OCI-LY7 (cell line): Measurements from ENCODE around the gene CCNF. TPM values are rescaled to one million over a fixed set of nuclear protein-coding genes. Genes with fewer than 3 reads are reported as not detected.

ENCODE experiments used
- BruUV-seq: library from RNA; stranded (reverse); fragments of 400-500 nt; replicated peaks from 2 replicates; lab custom pipeline; 2021; lab: Mats Ljungman, UMichigan
- CTCF ChIA-PET: fragments of 300-600 bp; sonication (Branson Sonifier 250); formaldehyde crosslinking; loops from one replicate; lab custom pipeline; 2022; ENCODE audit warnings: antibody characterized with exemption; ENCODE audit not compliant: unreplicated experiment; lab: Charles Lee
- POLR2A ChIA-PET: fragments of 300-600 bp; sonication (Branson Sonifier 250); formaldehyde crosslinking; loops from one replicate; lab custom pipeline; 2022; ENCODE audit warnings: antibody characterized with exemption; lab: Charles Lee
- DNase-seq: peaks from one replicate; pipeline ENCODE4 v3.0.0-alpha.2; 2015; ENCODE audit warnings: low spot score
- H2AFZ ChIP-seq: fragments of 200-600 bp; sonication (generic), shearing (Covaris generic); 2 replicates; pipeline ENCODE4 v1.6.1; 2014; ENCODE audit warnings: mild to moderate bottlenecking, antibody characterized with exemption, low read length, moderate library complexity
- H3K27ac ChIP-seq: fragments of 200-600 bp; sonication (generic); 2 replicates; pipeline ENCODE4 v1.5.1; 2014; ENCODE audit warnings: mixed run types, low read depth, mild to moderate bottlenecking, moderate library complexity, low read length, inconsistent platforms; ENCODE audit not compliant: poor library complexity, severe bottlenecking
- H3K36me3 ChIP-seq: fragments of 200-600 bp; sonication (generic); 2 replicates; pipeline ENCODE4 v1.6.1; 2014; ENCODE audit warnings: mild to moderate bottlenecking, antibody characterized with exemption, low read length, moderate library complexity, mixed read lengths; ENCODE audit not compliant: insufficient read depth
- H3K4me1 ChIP-seq: fragments of 200-600 bp; sonication (generic); 2 replicates; pipeline ENCODE4 v1.5.1; 2014; ENCODE audit warnings: mild to moderate bottlenecking, low read length; ENCODE audit not compliant: insufficient read depth, poor library complexity, severe bottlenecking
- H3K4me2 ChIP-seq: fragments of 200-600 bp; sonication (generic); 2 replicates; pipeline ENCODE4 v1.6.1; 2014; ENCODE audit warnings: mild to moderate bottlenecking, low read length
- H3K4me3 ChIP-seq: fragments of 200-600 bp; sonication (generic); 2 replicates; pipeline ENCODE4 v1.5.1; 2014; ENCODE audit warnings: mild to moderate bottlenecking, low read depth, low read length; ENCODE audit not compliant: poor library complexity, severe bottlenecking
- H3K79me2 ChIP-seq: fragments of 200-600 bp; sonication (generic); 2 replicates; pipeline ENCODE4 v1.6.1; 2016; ENCODE audit warnings: low read depth, mild to moderate bottlenecking, low read length, moderate library complexity, mixed read lengths; ENCODE audit not compliant: insufficient read depth
- H3K9me2 ChIP-seq: fragments of 200-600 bp; sonication (generic); 2 replicates; pipeline ENCODE4 v1.6.1; 2016; ENCODE audit warnings: mild to moderate bottlenecking, low read length, mixed read lengths; ENCODE audit not compliant: insufficient read depth
- H3K9me3 ChIP-seq: fragments of 200-600 bp; sonication (generic); 2 replicates; pipeline ENCODE4 v1.6.1; 2014; ENCODE audit warnings: mild to moderate bottlenecking, mixed run types, low read length, mixed read lengths
- H4K20me1 ChIP-seq: fragments of 200-600 bp; sonication (generic); 2 replicates; pipeline ENCODE4 v1.6.1; 2014; ENCODE audit warnings: mild to moderate bottlenecking, antibody characterized with exemption, low read length, moderate library complexity, mixed read lengths; ENCODE audit not compliant: insufficient read depth
- CTCF ChIP-seq: fragments of 200-600 bp; sonication (generic); conservative IDR thresholded peaks from 2 replicates; pipeline ENCODE4 v1.5.1; 2014; ENCODE audit warnings: mild to moderate bottlenecking, antibody characterized with exemption, low read length, moderate library complexity, mixed read lengths
- EZH2phosphoT487 ChIP-seq: fragments of 200-600 bp; sonication (generic); IDR thresholded peaks from 2 replicates; pipeline ENCODE4 v1.6.1; 2018; ENCODE audit warnings: low read depth, borderline replicate concordance, mild to moderate bottlenecking, mixed run types, antibody characterized with exemption, low read length, moderate library complexity, mixed read lengths
- intact Hi-C: fragments of 100-400 bp; cut with micrococcal nuclease; formaldehyde crosslinking; loops from one replicate; pipeline ENCODE4 v1.10.0; 2022; ENCODE audit not compliant: unreplicated experiment
- microRNA-seq: library from miRNA; unstranded; fragments of <30 nt; microRNA quantifications from one replicate; pipeline ENCODE4 v1.2.0, GENCODE V29; 2022; ENCODE audit warnings: borderline replicate concordance
- small RNA-seq: library from RNA; depleted of rRNA; stranded (forward); fragments of <200 nt; gene quantifications from one replicate; pipeline ENCODE3, GENCODE V24; 2014
- total RNA-seq, 2 experiments: library from RNA; depleted of rRNA in 1 of 2; stranded (reverse); fragments of >200 nt in 1 of 2; shearing (Covaris generic) in 1 of 2; gene quantifications; 2 replicates each; pipeline ENCODE4 v1.2.3, GENCODE V29; 2014 to 2022

Gene CCNF
- total RNA-seq, 2 experiments from 2014 or later, result 82.1 to 83.3 TPM

DNA sequence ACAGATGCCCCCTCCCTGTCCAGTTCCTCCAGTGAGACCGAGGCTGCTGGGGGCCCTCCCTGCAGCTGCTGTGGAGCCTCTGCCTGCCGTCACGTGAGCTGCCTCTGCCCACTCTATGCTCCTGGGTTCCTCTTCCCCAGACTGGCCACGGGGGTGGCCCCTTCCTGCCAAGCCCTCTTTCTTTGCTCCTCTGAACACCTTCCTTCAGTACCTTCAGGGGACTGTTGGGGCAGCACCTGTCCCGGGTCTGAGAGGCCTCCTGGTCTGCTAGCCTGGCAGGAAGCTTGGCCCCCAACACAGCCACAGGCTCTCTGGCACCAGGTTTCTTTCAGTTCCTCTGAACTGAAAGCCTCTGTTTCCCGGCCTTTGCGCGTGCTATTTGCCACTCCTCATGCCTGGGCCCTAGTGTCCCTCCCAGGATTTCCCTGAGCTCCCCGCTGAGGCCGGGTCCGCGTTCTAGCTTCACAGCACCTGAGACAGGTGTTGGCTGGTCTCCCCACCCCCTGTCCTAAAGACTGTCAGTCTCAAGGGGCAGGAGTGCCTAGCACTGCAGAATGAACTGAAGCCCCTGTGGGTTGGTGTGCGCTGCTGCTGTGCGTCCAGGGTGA, 77.9 kb downstream of the CCNF start:
- Histone ChIP-seq H3K27ac (peak overlapping the region; percentile 50), H4K20me1 (no peaks in the 10 kb centered on the region), H2AFZ (no peak overlapping the region), H3K4me1 (peaks cover 32% of the 10 kb centered on the region), H3K4me2 (peak overlapping the region; percentile 43), H3K4me3 (no peak overlapping the region), H3K36me3 (peaks cover 9% of the 10 kb centered on the region; the same call in 1 of the 2 replicates), H3K9me2 (no peaks in the 10 kb centered on the region), H3K79me2 (no peaks in the 10 kb centered on the region), H3K9me3 (no peaks in the 10 kb centered on the region)
- POLR2A ChIA-PET, result no interaction called here
- TF ChIP-seq CTCF (0 out of 2 replicates have a peak, but pooled peaks have one; percentile 44), EZH2phosphoT487 (no peak)
- peak; percentile 81 for DNase-seq
- BruUV-seq, result no TSS peak
- CTCF ChIA-PET, result no interaction called here
- intact Hi-C loops, result no loop called here

DNA sequence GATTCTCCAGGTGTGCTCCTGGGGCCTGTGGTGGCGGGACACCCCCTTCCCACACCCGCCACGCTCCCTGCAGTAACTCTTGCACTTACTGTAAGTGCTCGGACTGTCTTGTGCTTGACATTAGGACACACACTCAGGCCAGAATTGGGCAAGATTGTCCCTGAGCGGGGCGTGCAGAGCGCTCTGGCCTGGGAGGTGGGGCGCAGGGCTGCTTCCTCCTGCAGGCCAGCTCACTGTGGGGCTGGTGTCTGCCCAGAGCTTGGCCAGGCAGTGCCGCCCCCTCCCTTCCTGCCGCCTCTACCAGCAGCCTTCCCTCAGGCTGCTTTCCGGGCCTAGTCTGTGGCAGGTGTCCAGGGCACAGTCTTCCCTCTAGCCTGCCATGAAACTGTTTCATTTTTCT, 78.4 kb downstream of the CCNF start:
- Histone ChIP-seq H3K36me3 (peaks cover 5% of the 10 kb centered on the region; the same call in 1 of the 2 replicates), H3K4me3 (no peak overlapping the region), H4K20me1 (no peaks in the 10 kb centered on the region), H3K27ac (peak overlapping the region; percentile 50), H3K9me2 (no peaks in the 10 kb centered on the region), H3K4me2 (peak overlapping the region; percentile 43; the same call in 1 of the 2 replicates), H3K79me2 (no peaks in the 10 kb centered on the region), H2AFZ (no peak overlapping the region), H3K9me3 (no peaks in the 10 kb centered on the region), H3K4me1 (peaks cover 37% of the 10 kb centered on the region)
- TF ChIP-seq CTCF (no peak), EZH2phosphoT487 (no peak)
- ChIA-PET CTCF (no interaction called here), POLR2A (no interaction called here)
- BruUV-seq, result no TSS peak
- no peak for DNase-seq
- intact Hi-C loops, result no loop called here

Small RNA genes lying within 50 kb of the gene (microRNA-seq; reads per million reads assigned to microRNA genes)
- gene MIR6767 (not detected), gene MIR6768 (not detected)

Small RNA genes lying within 50 kb of the gene (small RNA-seq; reads per million reads assigned to genes)
- gene MIR6768, result not detected

Other genes with a start within 250 kb of the CCNF start
- gene CASKIN1, start 232.8 kb upstream of the CCNF start, total RNA-seq (2014; rRNA removed; shearing (Covaris generic)), result 0.09 TPM in 1 of 2 replicates, not detected in the other
- 0.06 and 0.13 TPM in 2 replicates for gene CASKIN1, start 232.8 kb upstream of the CCNF start, total RNA-seq (2022)
- gene MLST8, start 224.0 kb upstream of the CCNF start, total RNA-seq (2014; rRNA removed; shearing (Covaris generic)), result 57.1 and 65.4 TPM in 2 replicates
- gene MLST8, start 224.0 kb upstream of the CCNF start, total RNA-seq (2022), result 68.6 and 71.3 TPM in 2 replicates
- 15.8 and 30.4 TPM in 2 replicates for gene BRICD5, start 218.6 kb upstream of the CCNF start, total RNA-seq (2014; rRNA removed; shearing (Covaris generic))
- 31.7 and 36.6 TPM in 2 replicates for gene BRICD5, start 218.6 kb upstream of the CCNF start, total RNA-seq (2022)
- gene PGP, start 214.6 kb upstream of the CCNF start, total RNA-seq (2014; rRNA removed; shearing (Covaris generic)), result 44.2 TPM in 2 replicates
- 37.0 and 37.9 TPM in 2 replicates for gene PGP, start 214.6 kb upstream of the CCNF start, total RNA-seq (2022)
- gene E4F1, start 205.9 kb upstream of the CCNF start, total RNA-seq (2014; rRNA removed; shearing (Covaris generic)), result 43.1 and 59.6 TPM in 2 replicates
- gene E4F1, start 205.9 kb upstream of the CCNF start, total RNA-seq (2022), result 35.3 and 42.3 TPM in 2 replicates
- gene DNASE1L2, start 193.0 kb upstream of the CCNF start, total RNA-seq (2014; rRNA removed; shearing (Covaris generic)), result 6.6 and 6.9 TPM in 2 replicates
- 8.4 and 9.8 TPM in 2 replicates for gene DNASE1L2, start 193.0 kb upstream of the CCNF start, total RNA-seq (2022)
- gene ECI1, start 177.9 kb upstream of the CCNF start, total RNA-seq (2014; rRNA removed; shearing (Covaris generic)), result 66.6 and 80.0 TPM in 2 replicates
- 74.5 and 87.5 TPM in 2 replicates for gene ECI1, start 177.9 kb upstream of the CCNF start, total RNA-seq (2022)
- gene RNPS1, start 161.3 kb upstream of the CCNF start, total RNA-seq (2014; rRNA removed; shearing (Covaris generic)), result 211 and 225 TPM in 2 replicates
- 323 and 339 TPM in 2 replicates for gene RNPS1, start 161.3 kb upstream of the CCNF start, total RNA-seq (2022)
- gene ABCA3, start 88.7 kb upstream of the CCNF start, total RNA-seq (2014; rRNA removed; shearing (Covaris generic)), result not detected in 2 replicates
- 0.23 TPM in 1 of 2 replicates, not detected in the other for gene ABCA3, start 88.7 kb upstream of the CCNF start, total RNA-seq (2022)
- 89.3 and 110 TPM in 2 replicates for gene TEDC2, start 30.7 kb downstream of the CCNF start, total RNA-seq (2014; rRNA removed; shearing (Covaris generic))
- 48.0 and 56.0 TPM in 2 replicates for gene TEDC2, start 30.7 kb downstream of the CCNF start, total RNA-seq (2022)
- gene NTN3, start 41.9 kb downstream of the CCNF start, total RNA-seq (2014; rRNA removed; shearing (Covaris generic)), result 2.3 and 4.8 TPM in 2 replicates
- 1.5 and 1.7 TPM in 2 replicates for gene NTN3, start 41.9 kb downstream of the CCNF start, total RNA-seq (2022)
- gene TBC1D24, start 45.7 kb downstream of the CCNF start, total RNA-seq (2014; rRNA removed; shearing (Covaris generic)), result 19.8 and 23.4 TPM in 2 replicates
- gene TBC1D24, start 45.7 kb downstream of the CCNF start, total RNA-seq (2022), result 29.9 and 34.7 TPM in 2 replicates
- gene ATP6V0C, start 84.5 kb downstream of the CCNF start, total RNA-seq (2014; rRNA removed; shearing (Covaris generic)), result 15.0 and 16.4 TPM in 2 replicates
- 87.4 and 94.3 TPM in 2 replicates for gene ATP6V0C, start 84.5 kb downstream of the CCNF start, total RNA-seq (2022)
- 48.4 and 51.8 TPM in 2 replicates for gene AMDHD2, start 90.9 kb downstream of the CCNF start, total RNA-seq (2014; rRNA removed; shearing (Covaris generic))
- 47.1 and 59.7 TPM in 2 replicates for gene AMDHD2, start 90.9 kb downstream of the CCNF start, total RNA-seq (2022)
- gene CEMP1, start 102.0 kb downstream of the CCNF start, total RNA-seq (2014; rRNA removed; shearing (Covaris generic)), result 0.25 TPM in 1 of 2 replicates, not detected in the other
- 0.35 and 0.55 TPM in 2 replicates for gene CEMP1, start 102.0 kb downstream of the CCNF start, total RNA-seq (2022)
- gene PDPK1, start 108.6 kb downstream of the CCNF start, total RNA-seq (2014; rRNA removed; shearing (Covaris generic)), result 11.7 and 14.4 TPM in 2 replicates
- gene PDPK1, start 108.6 kb downstream of the CCNF start, total RNA-seq (2022), result 38.3 and 40.6 TPM in 2 replicates